MV-4-11 (cell line): ENCODE results near the gene SERGEF.
A peak's percentile ranks its signal among the peaks of the same experiment; 100 is the strongest.

Experiments used
- DNase-seq: peaks from one replicate; lab custom pipeline; 2025; lab: John Stamatoyannopoulos, UW

SERGEF gene

DNA sequence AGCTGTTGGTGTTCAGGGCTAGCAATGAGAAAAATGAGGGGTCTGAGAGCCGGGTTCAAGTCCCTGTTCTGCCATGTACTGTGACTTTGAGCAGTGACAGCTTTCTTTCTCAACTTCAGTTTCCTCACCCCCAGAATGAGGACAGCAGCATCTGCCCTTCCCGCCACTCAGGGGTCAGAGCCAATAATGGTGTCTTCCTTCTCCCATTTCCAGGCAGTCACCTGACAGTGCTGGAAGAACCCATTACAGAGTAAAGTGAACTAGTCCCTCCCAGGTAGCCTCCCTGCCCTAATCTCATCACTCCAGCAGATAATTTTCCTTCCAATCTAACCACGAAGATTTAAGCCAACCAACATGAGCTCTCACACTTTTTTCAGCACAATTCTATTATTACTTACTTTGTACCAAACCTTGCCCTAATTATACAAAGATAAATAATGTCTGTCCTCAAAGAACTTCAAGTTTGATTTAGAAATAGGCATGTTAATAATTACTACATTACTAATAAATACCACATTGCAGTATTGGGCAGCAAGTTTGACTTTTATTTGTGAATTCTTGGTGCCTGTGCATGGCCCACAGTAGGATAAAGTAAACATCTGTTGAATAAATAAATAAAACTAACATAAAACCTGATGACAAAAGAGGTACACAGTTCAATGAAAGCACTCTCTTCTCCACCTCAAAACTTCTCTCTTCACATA is 61.0 kb downstream of the SERGEF start:
- DNase-seq = no peak

DNA sequence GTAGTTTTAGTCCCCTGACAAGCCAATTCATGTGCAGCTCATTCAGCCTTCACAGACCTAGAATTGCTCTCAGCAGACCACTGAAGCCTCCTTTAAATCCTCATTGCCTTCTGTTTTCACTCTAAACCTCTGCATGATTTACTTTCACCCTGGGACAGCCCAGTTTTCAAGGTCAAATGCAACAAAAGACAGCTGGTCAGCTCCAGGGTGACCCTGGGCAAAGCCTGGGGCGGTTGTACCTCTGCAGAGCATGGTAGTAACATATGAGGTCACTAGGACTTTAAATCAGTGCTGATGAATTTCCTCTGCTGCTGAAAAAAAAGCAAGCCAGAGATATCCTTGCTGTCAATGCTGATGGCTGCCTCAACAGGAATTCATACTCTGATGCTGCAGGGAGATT is 62.2 kb downstream of the SERGEF start:
- DNase-seq = no peak

- no peak for DNase-seq
Observed at GRCh38 chr11:17948296-17948695, 64.6 kb downstream of the SERGEF start.

DNA sequence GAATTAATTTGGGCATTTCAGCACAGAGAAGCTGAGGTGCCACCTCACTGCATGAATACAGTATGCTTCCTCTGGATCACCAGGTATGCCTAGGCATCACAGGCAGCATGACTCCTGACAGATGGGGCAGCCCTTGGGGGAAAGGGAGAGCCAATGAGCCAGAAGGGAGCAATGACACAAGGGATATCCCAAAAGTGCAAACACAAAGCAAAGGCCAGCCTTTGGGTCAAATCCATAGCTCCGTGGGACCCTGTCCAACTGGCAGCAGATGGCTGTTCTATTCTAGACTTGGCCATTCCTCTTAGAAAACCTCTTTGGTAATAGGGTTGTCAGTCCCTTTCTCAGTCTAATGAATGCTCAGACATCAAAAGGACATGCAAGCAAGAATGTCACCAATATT is 73.3 kb downstream of the SERGEF start:
- DNase-seq = no peak

- no peak for DNase-seq
Observed at GRCh38 chr11:17936790-17937189, 76.1 kb downstream of the SERGEF start.

DNA sequence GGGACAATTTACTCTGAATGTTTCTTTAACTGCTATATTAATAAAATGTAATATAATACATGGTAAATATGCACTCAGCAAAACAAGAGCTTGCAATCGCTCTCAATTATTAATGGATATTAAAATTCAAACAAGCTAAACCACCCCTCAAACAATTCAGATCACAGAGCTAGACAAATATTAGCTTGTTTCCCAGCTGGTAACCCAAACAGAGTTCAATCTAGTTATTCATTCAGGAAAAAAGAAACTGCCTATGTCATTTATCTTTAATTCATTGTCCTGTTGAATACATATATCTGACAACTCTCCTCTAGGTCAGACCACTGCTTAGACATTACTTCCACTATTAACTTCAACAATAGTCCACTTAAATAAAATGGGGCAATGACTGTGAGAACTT is 78.7 kb downstream of the SERGEF start:
- DNase-seq = no peak

DNA sequence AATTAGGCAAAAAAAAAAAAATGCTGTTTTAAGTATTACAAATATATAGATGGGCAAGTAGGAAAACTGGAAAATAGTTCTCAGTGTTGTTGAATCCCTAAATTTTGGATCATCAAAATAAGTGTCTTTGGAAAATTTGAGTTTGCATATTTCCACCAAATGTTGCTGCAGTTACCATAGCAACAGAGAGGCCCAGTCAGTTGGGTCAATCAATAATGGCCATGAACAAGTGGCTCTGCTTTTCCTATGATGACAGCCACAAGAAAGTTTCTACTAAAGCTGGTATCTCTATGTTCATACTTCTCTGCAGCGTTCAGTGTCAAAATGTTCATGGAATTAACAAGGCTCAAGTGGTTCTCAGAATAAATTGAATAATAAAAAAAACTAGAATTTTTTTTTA is 79.1 kb downstream of the SERGEF start:
- DNase-seq = no peak

GRCh38 chr11:17932472-17932871 is 80.4 kb downstream of the SERGEF start:
- no peak for DNase-seq

- DNase-seq = no peak
Observed at GRCh38 chr11:17931595-17931994, 81.3 kb downstream of the SERGEF start.

- no peak for DNase-seq
Observed at GRCh38 chr11:17930544-17931125, 82.2 kb downstream of the SERGEF start.

DNA sequence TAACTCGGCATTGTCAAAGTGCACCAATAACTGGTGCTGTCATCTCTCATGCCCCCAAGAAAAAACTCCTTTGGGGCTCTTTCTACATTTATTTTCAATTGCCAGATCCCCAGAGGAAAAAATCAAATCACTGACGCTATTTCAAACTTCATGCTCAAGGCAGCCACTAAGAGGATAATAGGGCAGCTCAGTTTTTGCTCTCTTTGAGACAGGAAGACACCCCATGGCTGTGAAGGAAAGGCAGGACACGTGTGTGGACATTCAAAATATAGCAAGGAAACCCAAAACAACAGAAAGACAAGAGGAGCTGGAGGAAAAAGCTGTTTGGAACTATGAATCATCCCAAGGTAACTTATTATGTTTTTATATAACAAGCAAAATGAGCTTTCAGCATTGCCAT is 83.7 kb downstream of the SERGEF start:
- DNase-seq = no peak

DNA sequence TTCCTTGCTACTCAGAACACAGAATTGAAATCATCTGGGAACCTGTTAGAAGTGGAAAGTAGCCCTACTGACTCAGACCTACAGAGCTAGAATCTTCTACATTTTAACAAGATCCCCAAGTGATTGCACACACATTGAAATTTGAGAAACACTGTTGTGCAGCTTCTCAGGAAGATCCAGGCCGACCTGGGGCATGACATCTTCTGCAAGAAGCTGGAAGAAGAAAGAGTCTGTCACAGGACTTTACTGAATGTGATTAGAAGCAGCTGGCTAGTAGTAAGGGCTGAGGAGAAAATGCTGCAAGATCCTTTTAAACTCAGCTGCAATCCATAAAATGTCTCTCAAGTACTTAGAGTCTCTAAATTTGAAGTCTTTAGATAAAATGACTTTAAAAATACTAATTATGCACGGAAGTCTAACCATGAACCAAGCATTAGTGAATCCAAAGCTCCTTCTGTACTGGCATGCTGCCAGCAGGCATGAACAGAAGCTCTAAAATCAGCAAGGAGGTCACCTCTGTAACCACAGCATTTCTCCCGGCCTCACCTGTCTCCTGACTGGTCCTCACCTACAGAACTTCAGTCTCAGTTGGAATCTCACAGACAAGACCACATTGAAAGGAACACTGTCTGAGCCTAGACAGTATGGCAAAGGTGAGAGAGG is 85.0 kb downstream of the SERGEF start:
- no peak for DNase-seq

- DNase-seq = no peak
Observed at GRCh38 chr11:17927041-17927440, 85.8 kb downstream of the SERGEF start.

- DNase-seq = no peak
Observed at GRCh38 chr11:17924713-17925112, 88.1 kb downstream of the SERGEF start.

DNA sequence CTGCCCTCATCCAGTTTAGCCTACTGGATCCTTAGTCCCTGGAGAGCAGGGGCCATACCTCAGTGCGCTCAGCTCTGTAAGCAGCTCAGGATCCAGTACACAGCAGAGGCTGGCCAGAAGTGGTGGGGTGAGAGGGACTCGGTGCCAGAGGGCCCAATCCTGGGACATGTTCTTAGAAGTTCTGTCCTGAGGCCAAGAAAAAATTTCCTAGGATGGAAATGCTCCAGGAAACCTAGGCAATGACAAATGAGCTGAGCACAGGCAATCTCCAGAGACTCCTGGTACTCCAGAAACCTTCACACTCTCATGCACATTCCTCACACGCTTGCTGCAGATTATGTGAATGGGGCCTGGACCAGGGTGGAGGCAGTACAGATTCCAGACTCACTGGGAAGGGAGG is 89.6 kb downstream of the SERGEF start:
- no peak for DNase-seq

DNA sequence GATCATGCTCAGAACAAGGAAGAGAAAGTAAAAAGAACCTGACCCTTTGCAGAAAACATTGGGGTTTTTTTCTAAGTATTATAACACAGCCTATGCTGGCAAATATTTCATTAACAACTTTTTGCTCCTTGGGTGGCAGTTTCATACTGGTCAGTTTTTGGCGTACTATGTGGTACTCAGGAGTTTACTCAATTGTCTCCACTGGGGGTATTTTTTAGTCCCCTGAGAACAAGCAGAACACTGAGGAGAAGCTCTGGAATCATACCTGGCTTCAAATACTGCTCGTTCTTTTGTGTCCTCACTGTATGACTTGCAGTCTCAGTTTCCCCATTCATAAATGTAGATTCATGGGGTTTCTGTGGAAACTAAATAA is 90.4 kb downstream of the SERGEF start:
- DNase-seq = no peak

DNA sequence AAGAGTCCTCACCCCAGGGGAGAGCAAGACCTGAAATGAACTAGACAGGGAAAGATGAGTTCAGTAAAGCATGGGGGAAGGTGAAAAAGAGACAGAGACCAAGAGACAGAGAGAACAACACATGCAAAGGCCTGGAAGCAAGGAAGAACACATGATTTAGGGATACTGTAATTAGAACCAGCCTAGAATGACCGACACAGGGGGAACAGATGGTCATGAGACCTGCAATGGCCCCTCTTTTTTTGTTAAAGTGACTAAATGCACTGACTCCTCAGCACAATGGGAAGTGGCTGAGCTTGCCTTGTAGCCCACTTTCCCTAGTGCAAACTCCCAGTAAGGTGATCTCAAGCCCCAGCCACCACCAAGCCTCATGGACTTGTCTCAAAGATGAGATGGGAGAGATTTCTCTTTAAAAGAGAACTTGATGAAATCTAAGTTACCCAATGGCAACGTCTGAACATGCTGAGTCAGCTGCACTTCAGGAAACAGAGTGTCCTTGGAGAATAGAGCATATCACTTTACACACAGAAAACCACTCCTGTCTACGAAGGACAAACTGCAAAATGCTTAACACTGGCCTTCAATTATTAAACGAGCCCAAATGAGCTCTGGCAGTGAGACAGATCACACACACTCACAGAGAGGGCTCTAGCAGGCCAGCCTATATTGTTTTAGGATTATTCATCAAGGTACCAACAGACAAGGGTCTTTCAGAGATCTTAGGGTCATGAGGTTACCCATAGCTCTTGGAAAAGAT is 91.0 kb downstream of the SERGEF start:
- peak; percentile 20 for DNase-seq

DNA sequence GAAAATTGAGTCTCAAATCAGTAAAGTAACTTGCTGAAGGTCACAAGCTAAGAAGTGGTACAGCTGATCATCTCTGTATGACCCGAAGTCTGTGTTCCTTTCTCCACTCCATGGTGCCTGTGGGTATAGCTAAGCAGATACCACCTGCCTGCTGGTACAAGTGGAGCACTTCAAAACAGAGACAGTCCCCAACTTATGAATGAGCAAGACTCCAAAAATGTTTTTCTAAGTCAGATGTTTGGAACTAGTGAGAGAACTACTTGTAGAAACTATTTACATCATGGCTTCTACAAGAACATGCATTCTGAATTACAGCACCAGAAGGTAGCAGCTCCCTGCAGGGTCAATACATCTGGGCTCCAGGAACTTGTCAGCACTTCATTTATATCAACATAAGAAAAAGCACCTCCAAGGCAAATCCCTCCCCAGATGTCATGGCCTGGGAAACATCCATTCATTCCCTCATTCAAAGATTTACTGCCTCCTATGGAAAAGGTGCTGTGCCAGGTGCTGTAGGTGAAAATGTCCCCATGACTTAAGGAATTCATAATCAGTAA is 94.7 kb downstream of the SERGEF start:
- DNase-seq = no peak

- DNase-seq = no peak
Observed at GRCh38 chr11:17917556-17917955, 95.3 kb downstream of the SERGEF start.

GRCh38 chr11:17915500-17916143 is 97.2 kb downstream of the SERGEF start:
- DNase-seq = no peak

GRCh38 chr11:17914957-17915356 is 97.9 kb downstream of the SERGEF start:
- no peak for DNase-seq

- DNase-seq = no peak
Observed at GRCh38 chr11:17907046-17907445, 105.8 kb downstream of the SERGEF start.
